ENCODE results near the gene MGST3. TPM values are rescaled to one million over a fixed set of nuclear protein-coding genes. Genes with fewer than 3 reads are reported as not detected.
"Not testable (repeated sequence)": the region's sequence is repeated elsewhere in the genome, so short reads cannot be mapped to it uniquely, and the experiment has no call there.

Gene MGST3
- total RNA-seq, 1 donor from 2014 or later: 126 TPM

DNA sequence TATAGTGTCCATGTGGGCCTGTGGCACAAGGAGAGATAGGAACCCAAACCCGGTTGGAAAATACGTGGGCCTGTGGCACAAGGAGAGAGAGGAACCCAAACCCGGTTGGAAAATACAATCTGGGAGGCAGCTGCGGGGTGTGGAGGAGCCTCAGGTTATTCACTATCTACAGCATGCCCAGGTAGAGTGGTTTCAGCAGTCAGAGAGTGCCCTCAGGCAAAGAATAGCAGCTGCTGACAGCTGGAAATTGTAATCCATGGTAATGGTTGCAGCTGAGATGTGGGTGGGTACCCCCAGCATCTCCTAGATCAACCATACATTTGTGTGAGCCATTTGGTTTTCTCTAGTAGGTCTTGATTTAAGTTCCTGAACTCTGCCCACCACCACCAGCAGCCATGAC is 25.8 kb upstream of the MGST3 start:
- Mint-ChIP-seq H3K4me1 (peaks cover 2% of the 10 kb centered on the region), H3K27ac (no peak overlapping the region), H3K27me3 (ENCODE audit: low read depth) (no peaks in the 10 kb centered on the region), H3K9me3 (no peaks in the 10 kb centered on the region), H3K4me3 (no peak overlapping the region), H3K36me3 (no peaks in the 10 kb centered on the region)
- DNase-seq (ENCODE audit: low spot score in 2 of 2, unreplicated experiment in 2 of 2): no peak
- TF ChIP-seq, protein P1, sequence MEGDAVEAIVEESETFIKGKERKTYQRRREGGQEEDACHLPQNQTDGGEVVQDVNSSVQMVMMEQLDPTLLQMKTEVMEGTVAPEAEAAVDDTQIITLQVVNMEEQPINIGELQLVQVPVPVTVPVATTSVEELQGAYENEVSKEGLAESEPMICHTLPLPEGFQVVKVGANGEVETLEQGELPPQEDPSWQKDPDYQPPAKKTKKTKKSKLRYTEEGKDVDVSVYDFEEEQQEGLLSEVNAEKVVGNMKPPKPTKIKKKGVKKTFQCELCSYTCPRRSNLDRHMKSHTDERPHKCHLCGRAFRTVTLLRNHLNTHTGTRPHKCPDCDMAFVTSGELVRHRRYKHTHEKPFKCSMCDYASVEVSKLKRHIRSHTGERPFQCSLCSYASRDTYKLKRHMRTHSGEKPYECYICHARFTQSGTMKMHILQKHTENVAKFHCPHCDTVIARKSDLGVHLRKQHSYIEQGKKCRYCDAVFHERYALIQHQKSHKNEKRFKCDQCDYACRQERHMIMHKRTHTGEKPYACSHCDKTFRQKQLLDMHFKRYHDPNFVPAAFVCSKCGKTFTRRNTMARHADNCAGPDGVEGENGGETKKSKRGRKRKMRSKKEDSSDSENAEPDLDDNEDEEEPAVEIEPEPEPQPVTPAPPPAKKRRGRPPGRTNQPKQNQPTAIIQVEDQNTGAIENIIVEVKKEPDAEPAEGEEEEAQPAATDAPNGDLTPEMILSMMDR (IDR thresholded peaks at IDR 0.05; ENCODE audit: unreplicated experiment): no peak

DNA sequence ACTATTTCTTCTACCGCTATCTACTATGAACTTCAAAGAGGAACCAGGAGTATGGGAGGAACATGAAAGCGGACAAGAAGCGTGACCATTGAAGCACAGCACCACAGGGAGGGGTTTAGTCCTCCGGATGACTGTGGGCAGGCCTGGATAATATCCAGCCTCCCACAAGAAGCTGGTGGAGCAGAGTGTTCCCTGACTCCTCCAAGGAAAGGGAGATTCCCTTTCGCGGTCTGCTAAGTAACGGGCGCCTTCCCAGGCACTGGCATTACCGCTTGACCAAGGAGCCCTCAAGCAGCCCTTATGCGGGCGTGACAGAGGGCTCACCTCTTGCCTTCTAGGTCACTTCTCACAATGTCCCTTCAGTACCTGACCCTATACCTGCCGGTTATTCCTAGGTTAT is 24.4 kb upstream of the MGST3 start:
- H3K4me3 Mint-ChIP-seq; H3K36me3 Mint-ChIP-seq; H3K9me3 Mint-ChIP-seq; H3K27ac Mint-ChIP-seq; H3K27me3 Mint-ChIP-seq (ENCODE audit: low read depth); H3K4me1 Mint-ChIP-seq; DNase-seq (ENCODE audit: low spot score in 2 of 2, unreplicated experiment in 2 of 2): not testable (repeated sequence)

GRCh38 chr1:165610866-165611265 is 20.2 kb upstream of the MGST3 start:
- Mint-ChIP-seq H3K27ac (no peak overlapping the region), H3K4me1 (peaks cover 2% of the 10 kb centered on the region)

GRCh38 chr1:165612062-165612461 is 19.0 kb upstream of the MGST3 start:
- Mint-ChIP-seq H3K27ac (no peak overlapping the region), H3K4me3 (no peak overlapping the region), H3K27me3 (ENCODE audit: low read depth) (peaks cover under 1% of the 10 kb centered on the region), H3K4me1 (peaks cover 2% of the 10 kb centered on the region), H3K36me3 (no peaks in the 10 kb centered on the region), H3K9me3 (peaks cover 6% of the 10 kb centered on the region)
- TF ChIP-seq, protein P1 (IDR thresholded peaks at IDR 0.05; ENCODE audit: unreplicated experiment): no peak
- no peak for DNase-seq (ENCODE audit: low spot score in 2 of 2, unreplicated experiment in 2 of 2)

More at GRCh38 chr1:165610866-165611265, 20.2 kb upstream of the MGST3 start:
- no peak overlapping the region for H3K4me3 Mint-ChIP-seq
- no peak for DNase-seq (ENCODE audit: low spot score in 2 of 2, unreplicated experiment in 2 of 2)
- H3K9me3 Mint-ChIP-seq: peaks cover 6% of the 10 kb centered on the region
- TF ChIP-seq, protein P1 (IDR thresholded peaks at IDR 0.05; ENCODE audit: unreplicated experiment): no peak
- H3K27me3 Mint-ChIP-seq (ENCODE audit: low read depth): no peaks in the 10 kb centered on the region
- H3K36me3 Mint-ChIP-seq: no peaks in the 10 kb centered on the region

GRCh38 chr1:165616054-165616612 is 14.9 kb upstream of the MGST3 start:
- no peaks in the 10 kb centered on the region for H3K4me1 Mint-ChIP-seq
- no peak overlapping the region for H3K4me3 Mint-ChIP-seq
- peaks cover 4% of the 10 kb centered on the region for H3K27me3 Mint-ChIP-seq (ENCODE audit: low read depth)
- TF ChIP-seq, protein P1 (IDR thresholded peaks at IDR 0.05; ENCODE audit: unreplicated experiment): no peak
- H3K9me3 Mint-ChIP-seq: peaks cover 6% of the 10 kb centered on the region
- no peak for DNase-seq (ENCODE audit: low spot score in 2 of 2, unreplicated experiment in 2 of 2)
- H3K36me3 Mint-ChIP-seq: no peaks in the 10 kb centered on the region
- no peak overlapping the region for H3K27ac Mint-ChIP-seq

DNA sequence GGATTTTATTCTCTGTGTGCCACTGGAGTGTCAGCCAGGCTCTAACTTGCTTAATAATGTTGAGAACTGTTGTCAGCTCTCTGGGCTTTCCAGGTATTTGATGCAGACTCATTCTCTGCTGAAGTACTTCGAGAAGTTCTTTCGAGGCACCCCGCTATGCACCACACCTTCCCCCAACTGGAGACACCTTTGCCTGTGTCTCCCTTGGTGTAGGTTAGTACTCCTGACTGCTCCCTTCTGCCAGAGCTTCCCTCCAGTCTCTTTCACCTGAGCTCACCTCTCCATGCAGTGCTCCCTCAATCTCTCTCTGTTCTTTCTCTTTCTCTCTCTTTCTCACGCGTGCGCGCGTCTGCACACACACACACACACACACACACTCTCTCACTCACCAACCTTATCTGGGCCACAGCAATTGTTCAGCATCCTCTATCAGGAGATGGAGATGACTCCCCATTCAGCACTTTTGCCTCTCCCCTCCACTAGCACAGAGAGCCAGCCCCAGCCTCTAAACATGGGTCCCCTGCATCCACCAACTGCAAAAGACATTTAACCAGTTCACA is 14.0 kb upstream of the MGST3 start:
- Mint-ChIP-seq H3K27ac (no peak overlapping the region), H3K4me1 (no peaks in the 10 kb centered on the region), H3K36me3 (no peaks in the 10 kb centered on the region)

More for the DNA sequence above, 14.0 kb upstream of the MGST3 start:
- no peak for DNase-seq (ENCODE audit: low spot score in 2 of 2, unreplicated experiment in 2 of 2)
- TF ChIP-seq, protein P1 (IDR thresholded peaks at IDR 0.05; ENCODE audit: unreplicated experiment): no peak
- H3K27me3 Mint-ChIP-seq (ENCODE audit: low read depth): peaks cover 4% of the 10 kb centered on the region
- H3K9me3 Mint-ChIP-seq: peaks cover 6% of the 10 kb centered on the region
- H3K4me3 Mint-ChIP-seq: no peak overlapping the region

All from mesothelial cell of epicardium (in vitro differentiated cells).